HUDEP-2 (cell line): ENCODE data around the gene AGGF1.
"Not testable (repeated sequence)": the region's sequence is repeated elsewhere in the genome, so short reads cannot be mapped to it uniquely, and the experiment has no call there.

ENCODE experiments used
- DNase-seq, 76 experiments: peaks; one replicate each; lab custom pipeline; 2025; ENCODE audit not compliant: unreplicated experiment in 76 of 76; lab: John Stamatoyannopoulos, UW

Gene AGGF1, protein sequence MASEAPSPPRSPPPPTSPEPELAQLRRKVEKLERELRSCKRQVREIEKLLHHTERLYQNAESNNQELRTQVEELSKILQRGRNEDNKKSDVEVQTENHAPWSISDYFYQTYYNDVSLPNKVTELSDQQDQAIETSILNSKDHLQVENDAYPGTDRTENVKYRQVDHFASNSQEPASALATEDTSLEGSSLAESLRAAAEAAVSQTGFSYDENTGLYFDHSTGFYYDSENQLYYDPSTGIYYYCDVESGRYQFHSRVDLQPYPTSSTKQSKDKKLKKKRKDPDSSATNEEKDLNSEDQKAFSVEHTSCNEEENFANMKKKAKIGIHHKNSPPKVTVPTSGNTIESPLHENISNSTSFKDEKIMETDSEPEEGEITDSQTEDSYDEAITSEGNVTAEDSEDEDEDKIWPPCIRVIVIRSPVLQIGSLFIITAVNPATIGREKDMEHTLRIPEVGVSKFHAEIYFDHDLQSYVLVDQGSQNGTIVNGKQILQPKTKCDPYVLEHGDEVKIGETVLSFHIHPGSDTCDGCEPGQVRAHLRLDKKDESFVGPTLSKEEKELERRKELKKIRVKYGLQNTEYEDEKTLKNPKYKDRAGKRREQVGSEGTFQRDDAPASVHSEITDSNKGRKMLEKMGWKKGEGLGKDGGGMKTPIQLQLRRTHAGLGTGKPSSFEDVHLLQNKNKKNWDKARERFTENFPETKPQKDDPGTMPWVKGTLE

DNA sequence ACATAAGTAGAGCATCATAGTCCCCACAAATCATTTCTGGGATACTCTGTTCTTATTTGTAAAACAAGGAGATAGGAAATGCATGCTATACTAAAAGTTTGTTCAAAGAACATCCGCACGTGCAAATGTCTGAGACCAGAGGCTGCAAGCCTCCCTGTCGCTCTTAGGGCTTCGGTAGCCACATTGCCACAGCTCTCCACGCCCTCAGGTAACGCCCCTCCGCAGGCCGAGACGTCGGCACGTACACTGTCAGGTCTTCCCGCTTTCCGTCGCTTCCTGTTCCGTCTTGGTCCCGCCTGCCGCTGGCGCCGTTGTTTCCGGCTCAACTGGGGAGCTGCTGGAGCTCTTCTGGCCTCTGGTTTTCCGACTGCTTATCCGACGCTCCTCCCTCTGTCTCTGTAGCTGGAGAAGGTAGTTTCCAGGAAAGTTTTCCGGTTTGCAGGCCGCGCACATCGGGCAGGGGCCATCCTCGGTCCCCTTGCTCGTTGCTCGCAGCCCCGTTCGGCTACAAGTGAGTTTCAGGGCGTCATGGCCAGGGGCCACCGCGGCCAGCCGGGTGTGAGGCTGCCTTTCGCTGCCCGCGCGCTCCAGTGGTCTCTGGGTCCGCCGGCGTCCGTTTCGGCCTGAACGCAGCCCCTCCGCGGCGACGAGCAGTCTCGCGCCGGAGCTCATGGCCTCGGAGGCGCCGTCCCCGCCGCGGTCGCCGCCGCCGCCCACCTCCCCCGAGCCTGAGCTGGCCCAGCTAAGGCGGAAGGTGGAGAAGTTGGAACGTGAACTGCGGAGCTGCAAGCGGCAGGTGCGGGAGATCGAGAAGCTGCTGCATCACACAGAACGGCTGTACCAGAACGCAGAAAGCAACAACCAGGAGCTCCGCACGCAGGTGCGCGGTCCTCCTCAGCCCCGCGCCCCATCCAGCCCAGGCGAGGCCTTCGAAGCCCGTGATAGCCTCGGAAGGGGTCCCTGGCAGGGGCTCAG lies at the start of gene AGGF1:
AGGF1 (plus strand) TSS at position 308 of the 975 bp plus-strand sequence; CDS start at position 671, 363 bp downstream.
- peak in 75 of 76 experiments; percentile 14 to 95 (median 87) for DNase-seq

DNA sequence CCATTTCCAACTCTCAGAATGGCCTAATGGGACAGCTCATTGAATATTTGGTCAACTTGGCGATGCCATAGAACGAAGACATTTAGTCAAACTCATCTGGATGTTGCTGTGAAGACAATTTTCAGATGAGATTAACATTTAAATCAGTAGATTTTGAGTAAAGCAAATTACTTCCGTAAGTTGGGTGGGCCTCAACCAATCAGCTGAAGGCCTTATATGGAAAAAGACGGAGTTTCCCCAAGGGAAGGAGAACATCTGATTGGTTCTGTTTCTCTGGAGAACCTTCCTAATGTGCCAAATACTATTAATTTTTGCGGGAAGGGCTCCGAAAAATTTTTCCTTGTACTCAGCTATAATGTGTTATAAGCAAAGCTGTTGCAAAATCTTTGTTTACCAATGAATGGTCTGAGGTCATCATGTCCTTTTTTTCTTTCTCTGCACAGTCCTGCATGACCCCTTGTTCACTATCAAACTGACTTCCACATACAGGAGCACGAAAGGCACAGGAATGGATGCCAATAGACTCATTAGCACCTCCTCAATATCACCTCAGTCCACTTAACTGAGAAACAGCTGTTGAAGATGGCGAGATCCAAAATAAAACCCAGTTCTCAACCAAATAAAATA lies 49.6 kb upstream of the AGGF1 start:
- DNase-seq = no peak

DNA sequence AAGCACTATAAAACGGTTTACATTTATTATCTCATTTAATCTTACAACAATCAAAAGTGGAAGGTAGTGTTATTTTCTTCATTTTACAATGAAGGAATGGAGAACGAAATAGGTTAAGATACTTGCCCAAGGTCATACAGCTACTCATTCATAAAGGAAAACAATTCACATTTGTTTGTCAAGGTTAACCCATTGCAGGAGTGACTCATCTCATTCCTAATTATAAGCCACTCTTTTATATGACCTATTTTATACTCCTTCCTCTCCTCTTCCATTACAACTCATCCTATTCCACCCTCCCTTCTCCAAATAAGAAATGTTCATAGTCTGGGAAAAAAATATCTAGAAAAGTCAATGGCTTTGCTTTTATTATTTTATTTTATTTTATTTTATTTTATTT lies 47.8 kb upstream of the AGGF1 start:
- DNase-seq = no peak

DNA sequence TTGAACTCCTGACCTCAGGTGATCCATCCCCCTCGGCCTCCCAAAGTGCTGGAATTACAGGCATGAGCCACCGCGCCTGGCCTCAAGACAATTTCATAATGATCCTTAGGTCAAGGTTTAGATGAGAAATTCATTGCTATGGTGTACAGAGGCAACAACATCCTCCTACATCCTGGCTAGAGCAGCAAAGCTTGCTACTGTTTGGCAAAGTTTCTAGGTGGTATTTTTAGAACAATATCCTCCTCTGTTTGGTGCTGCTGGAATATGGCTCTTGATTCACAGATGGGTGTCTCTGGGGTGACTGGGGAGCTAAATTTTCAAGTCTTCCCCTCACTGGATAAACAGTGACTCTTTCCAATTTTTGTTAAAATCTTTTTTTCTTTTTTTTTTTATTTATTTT lies 46.7 kb upstream of the AGGF1 start:
- no peak for DNase-seq

DNA sequence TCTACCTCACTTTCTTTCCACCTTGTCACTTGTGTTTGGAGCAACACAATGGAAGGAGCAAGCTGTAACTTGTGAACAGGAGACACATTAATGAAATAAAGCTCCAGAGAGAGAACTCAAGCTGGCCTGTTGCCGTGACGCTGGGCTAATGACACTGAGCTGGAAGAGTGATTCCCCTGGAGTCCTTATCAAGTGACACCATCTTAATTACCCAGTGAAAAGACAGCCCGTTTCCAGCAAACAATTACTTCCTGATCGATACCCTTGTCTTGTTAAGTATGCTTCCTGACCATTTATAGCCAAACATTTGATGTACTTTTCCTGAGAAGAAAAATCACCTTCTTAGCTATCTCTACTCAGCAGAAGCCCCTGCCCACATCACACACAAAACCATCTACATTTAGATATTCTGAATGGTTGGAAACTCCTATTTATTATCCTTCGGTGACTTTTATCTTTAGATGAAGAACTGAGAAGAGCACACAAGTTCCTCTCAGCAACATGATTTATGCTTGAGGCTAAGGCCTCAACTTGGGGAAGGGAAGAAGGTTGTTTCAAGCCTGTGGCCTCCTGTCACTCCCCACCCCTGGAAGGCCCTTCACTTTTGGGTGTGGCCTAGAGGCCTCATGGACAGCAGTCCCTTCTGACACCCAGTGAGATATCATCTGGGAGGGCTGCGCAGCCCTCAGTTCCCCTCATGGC lies 43.2 kb upstream of the AGGF1 start:
- DNase-seq = peak in 3 of 76 experiments; percentile 7 to 17 (median 16)

DNA sequence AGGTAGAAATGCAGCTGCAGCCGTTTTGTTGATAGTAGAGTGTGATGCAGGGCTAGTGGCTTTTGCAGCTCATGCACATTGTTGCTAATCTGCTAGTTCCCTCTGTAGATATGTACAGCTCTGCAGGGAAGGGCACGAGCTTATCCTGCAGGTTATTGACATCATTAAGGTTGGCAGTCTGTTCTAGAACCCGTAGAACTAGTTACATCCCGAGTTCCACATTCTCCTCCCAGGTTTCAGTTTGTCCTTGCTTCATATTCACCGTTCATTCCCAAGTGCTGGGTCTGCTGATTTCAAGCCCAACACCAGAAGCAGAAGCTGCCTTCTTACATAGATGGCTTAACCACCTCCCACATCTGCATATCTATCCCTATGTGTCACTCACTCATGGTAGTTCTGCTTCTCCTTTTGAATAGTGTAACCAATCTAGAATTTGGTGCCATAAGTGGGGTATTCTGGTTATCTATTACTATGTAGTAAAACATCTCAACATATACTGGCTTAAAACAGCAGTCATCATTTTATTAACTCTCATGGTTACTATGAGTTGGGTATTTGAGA lies 39.2 kb upstream of the AGGF1 start:
- DNase-seq = no peak

DNA sequence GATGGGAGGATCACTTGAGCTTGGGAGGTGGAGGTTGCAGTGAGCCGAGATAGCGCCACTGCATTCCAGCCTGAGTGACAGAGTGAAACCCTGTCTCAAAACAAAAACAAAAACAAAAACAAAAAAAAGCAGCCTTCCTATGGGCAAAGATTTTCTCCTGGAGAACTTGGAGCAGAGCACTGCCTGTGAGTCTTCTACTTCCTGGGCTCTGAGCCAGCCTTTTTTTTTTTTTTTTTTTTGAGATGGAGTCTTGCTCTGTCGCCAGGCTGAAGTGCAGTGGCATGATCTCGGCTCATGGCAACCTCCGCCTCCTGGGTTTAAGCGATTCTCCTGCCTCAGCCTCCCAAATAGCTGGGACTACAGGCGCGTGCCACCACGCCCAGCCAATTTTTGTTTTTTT lies 36.8 kb upstream of the AGGF1 start:
- DNase-seq = peak in 1 of 76 experiments; percentile 9

DNA sequence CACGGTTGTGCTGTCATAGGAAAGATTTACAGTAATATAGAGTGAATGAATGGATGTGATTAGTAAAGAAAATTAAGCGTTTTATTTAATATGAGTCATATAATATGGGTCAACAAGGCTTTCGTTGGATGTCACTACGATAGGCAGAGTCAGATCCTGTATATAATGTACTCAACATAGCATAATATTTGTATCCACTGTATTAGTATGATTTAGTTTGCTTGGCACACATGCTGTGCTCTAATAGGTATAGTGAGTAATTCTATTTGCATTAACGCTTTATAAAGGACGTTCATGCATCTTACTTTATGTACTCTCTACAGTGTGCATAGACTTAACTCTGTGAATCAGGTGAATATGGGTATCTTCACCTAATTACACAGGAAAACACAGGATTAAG lies 35.9 kb upstream of the AGGF1 start:
- DNase-seq = no peak

DNA sequence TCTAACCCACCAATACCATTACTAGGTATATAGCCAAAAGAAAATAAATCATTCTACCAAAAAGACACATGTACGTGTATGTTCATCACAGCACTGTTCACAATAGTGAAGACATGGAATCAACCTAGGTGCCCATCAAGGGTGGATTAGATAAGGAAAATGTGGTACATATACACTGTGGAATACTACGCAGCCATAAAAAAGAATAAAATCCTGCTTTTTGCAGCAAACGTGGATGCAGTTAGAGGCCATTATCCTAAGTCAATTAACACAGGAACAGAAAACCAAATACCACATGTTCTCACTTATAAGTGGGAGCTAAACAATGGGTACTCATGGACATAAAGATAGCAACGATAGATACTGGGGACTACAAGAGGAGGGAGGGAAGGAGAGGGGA lies 32.0 kb upstream of the AGGF1 start:
- not testable (repeated sequence) for DNase-seq

DNA sequence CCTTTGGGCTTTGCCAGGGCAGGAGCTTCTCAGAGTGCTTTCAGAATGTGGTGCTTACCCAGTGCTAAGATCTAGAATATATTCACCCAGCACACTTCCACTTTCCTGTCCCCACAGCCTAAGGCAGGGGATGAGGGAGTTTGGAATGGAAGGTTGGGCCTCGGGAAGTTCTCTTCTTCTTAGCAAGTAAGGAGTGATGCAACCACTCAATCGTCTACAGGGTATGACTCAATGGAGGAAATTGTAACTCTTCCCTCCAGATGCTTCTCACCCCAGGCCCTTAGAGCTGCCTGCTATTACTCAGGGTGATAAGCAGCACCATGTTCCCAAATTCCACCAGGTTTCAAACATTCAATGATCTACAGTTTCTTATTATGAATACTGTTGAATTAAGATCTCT lies 30.8 kb upstream of the AGGF1 start:
- DNase-seq = no peak

DNA sequence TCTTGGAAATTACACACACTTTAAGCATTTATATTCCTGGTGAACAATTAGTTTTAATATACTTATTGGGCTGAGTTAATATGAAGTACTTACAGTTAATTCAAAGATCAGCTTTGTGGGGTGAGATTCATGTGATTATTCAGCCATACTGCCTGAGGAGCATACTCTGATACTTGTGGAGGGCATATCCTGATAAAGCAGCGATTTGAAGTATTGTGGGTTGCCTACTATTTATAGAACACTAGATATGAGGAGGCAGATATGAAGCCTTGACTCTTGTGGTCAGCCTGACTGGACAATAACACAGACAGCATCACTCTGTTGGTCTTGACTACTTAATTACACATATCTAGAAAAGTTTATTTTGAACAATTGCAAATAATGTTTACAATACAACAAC lies 27.0 kb upstream of the AGGF1 start:
- DNase-seq = no peak

DNA sequence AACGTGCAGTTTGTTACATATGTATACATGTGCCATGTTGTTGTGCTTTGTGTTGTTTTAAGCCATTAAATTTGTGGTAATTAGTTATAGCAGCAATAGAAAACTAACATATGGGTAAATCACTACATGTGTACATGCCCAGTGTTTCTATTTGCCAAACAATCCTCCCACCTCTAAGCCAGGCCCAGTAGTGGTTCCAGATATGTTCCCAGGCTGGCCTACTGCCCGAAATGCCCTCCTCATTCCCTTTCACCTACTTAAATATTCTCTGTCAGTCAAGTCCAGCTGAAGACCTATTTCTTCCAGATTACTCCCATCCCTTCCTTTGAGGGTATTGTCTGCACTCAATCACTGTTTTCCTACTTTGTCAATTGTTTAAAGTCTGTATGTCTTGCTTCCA lies 24.1 kb upstream of the AGGF1 start:
- no peak for DNase-seq

DNA sequence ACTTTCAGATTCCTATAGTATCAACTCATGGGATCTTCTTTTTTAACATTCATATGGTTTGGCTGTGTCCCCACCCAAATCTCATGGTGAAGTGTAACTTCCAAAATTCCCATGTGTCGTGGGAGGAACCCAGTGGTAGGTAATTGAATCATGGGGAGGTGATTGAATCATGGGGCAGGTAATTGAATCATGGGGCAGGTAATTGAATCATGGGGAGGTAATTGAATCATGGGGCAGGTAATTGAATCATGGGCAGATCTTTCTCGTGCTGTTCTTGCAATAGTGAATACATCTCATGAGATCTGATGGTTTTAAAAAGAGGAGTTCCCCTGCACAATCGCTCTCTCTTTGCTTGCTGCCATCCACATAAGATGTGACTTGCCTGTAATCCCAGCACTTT lies 21.8 kb upstream of the AGGF1 start:
- no peak for DNase-seq

DNA sequence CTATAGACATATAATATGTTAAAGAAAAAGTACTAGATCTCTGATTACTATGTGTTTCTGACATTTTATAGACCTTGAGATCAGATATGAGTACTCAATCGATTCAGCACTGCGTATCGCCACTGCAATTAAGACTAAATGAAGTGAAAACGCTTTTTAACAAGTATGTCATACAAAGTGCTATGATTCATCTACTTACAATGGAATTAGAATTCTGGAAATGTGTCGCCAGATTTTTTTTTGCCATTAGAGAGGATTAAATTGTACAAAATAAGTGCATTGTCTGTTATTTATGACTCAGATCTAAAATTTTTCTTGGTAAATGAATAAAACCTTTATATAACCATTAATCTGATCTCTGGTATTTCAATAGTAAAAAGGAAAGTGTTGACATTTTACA lies 20.0 kb upstream of the AGGF1 start:
- DNase-seq = no peak

DNA sequence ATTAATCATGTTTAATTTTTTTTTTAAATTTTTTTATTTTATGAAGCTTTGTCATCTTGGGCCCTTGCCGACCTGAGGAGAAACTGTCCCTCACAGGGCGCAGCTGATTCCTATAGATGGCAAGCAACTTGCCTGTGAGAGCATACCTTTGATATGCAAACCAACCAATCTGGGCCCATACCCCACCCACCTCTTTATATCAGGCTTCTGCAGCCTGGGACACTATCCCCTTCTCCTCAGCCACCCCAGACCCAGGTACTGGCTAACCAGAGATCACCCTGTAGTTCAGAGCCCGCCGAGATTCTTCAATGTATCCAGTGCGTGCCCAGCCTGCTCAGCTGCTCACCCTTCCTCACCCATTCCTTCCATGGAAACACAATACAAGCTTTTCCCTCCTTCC lies 18.7 kb upstream of the AGGF1 start:
- no peak for DNase-seq

DNA sequence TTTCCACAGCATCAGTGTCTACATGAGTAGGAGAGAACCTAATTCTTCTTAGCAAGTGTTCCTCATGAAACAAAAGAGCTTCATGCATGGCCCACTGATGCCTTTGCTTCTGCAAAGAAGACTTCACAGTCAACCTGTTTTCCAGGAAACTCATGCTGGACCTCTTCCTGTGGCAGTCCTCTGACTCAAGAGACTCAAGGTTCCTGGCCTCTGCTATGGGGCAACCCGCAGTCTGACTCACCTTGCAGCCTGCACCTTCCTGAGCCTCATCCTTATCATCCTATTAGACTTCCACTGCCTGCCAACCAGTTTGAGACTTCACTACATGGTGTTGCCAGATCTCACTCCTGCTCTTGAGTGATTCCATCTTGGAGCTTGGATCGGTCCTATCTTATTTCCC lies 17.6 kb upstream of the AGGF1 start:
- no peak for DNase-seq

DNA sequence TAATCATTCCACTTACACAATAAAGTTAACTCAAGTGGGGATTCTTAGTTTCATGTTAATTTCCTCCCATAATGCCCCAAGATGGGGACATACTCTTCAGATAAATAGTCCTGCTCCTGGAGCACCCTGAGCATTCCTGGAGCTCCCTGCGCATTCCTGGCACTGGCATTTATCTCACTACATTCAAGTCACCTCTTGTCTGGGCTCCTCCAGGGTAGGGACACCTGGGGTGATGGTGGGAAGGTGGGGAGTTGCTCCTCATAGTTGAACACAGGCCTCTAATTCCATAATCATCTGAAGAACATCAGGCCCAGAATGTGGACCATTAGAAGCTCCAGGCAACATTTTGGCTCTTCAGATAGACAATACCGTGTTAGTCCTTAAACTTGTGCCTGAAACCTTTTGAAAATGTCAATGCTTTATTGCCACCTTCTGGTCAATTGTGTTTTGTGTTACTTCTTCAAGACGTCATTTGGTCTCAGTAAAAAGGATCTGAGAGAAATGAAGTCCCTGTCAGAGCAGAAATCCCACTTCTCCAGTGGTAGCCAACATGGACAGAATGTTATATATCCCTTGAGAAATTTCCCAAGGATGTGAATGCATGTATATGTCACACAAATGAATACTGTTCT lies 14.2 kb upstream of the AGGF1 start:
- DNase-seq = peak in 36 of 76 experiments; percentile 3 to 76 (median 44)

DNA sequence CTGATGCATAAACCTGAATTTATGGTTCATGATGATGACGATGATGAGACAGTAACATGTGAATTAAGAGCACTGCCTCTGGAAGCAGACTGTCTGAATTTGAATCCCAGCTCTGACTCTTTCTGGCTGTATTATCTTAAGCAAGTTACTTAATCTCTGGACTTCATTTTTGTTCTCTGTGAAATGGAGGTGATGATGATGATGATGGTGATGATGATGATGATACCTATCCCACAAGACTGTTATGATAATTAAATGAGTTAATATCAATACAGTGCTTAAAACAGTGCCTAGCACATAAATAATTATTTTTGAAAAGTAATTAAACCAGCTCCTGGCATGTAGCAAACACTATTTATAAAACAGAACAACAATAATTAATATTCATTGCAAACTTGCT lies 13.2 kb upstream of the AGGF1 start:
- DNase-seq = no peak

DNA sequence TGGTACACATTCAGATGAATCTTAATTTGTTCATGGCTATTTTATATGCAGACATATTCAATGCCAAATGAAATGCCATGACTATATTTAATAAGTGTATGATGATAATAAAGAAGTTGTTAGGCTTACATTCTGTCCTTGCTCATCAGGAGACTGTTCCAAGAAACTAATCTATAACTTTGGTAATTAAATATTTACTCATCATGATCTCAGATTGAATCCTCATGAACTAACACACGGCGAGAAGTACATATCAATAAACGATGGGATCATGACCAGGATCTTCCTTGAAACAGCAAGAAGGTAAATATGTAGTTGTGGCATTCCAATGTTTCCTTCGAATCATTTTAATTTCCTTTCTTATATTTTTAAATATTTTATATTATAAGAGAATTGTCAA lies 12.5 kb upstream of the AGGF1 start:
- DNase-seq = no peak
